Colonic mucosa (tissue), 4 donors: Measurements from ENCODE around the gene TMOD4. TPM values are rescaled to one million over a fixed set of nuclear protein-coding genes. Genes with fewer than 3 reads are reported as not detected.

ENCODE experiments used
- DNase-seq: peaks from one replicate; pipeline ENCODE4 v3.0.0-alpha.2; 2020
- H3K27ac ChIP-seq: fragments of 200-600 bp; one replicate; pipeline ENCODE4 v1.8.0; 2021
- H3K27me3 ChIP-seq: fragments of 200-600 bp; one replicate; pipeline ENCODE4 v1.8.0; 2021
- H3K36me3 ChIP-seq: fragments of 200-600 bp; one replicate; pipeline ENCODE4 v1.8.0; 2021
- H3K4me1 ChIP-seq: fragments of 200-600 bp; one replicate; pipeline ENCODE4 v1.8.0; 2021; ENCODE audit warnings: mild to moderate bottlenecking
- H3K4me3 ChIP-seq: fragments of 200-600 bp; one replicate; pipeline ENCODE4 v1.8.0; 2021
- H3K9ac ChIP-seq, 2 donors: one replicate each; pipeline ENCODE4 v1.7.0; 2013; ENCODE audit warnings: control low read depth in 2 of 2, low read depth in 2 of 2, low read length in 2 of 2
- H3K9me3 ChIP-seq: fragments of 200-600 bp; one replicate; pipeline ENCODE4 v1.8.0; 2021
- intact Hi-C: fragments of 100-400 bp; cut with DNase I; formaldehyde crosslinking; loops from one replicate; pipeline ENCODE4 v1.14.1; 2022
- total RNA-seq, 2 donors: library from RNA; stranded (reverse); fragmentation: NEBNext Ultra II Directional in 1 of 2; extraction: Animal tissue kit (Norgen Biotek cat#: 25700) in 1 of 2; gene quantifications; one replicate each; pipeline ENCODE4 v1.2.1, GENCODE V29; 2021
- TF ChIP-seq, protein P1 (sequence below): fragments of 200-600 bp; IDR thresholded peaks from one replicate; pipeline ENCODE4 v1.8.0; 2022; ENCODE audit warnings: antibody characterized with exemption, mild to moderate bottlenecking
- donor health status: healthy.
- donor health status: DM: no; HTN: no; CAD: no.
- donor health status: DM: no; HTN: no; CAD: no.

The TMOD4 gene
- total RNA-seq, 2 donors from 2014 or later: 0.67 TPM; not detected in 1

DNA sequence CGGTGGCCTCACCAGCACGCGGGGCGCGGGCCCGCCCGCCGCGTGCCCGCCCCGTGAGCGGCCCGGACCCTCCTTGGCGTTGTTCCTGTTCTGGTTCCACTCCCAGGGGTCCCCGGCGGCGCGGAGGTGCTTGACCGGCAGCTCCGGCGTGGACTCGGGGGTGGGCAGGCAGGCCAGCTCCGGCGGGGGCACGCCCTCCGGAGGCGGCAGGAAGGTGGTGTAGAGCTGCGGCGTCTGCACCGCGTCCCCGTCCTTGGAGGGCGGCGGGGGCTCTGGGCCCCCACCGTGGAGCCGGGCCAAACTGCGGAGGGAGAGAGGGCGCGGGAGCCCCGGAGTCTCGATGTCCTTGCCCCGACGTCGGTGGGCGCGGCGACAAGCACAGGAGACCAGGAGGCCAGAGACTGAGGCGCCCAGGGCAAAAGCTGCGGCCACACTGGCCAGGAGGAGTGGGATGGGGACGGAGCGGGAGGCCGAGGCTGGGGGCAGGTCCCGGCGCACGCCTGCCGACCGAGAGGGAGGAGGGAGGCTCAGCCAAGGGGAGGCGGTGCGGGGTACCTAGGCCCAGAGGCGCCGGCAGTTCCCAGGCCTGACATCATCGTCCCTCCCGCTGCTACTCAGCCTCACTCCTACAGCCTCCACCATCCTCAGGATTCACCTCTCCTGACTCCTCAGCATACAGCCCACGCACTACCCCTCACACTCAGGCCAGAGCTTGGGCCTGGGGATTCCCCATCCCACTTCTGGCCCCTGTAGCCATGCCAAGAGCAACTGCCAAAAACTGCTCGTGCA lies 42.6 kb downstream of the TMOD4 start:
- Histone ChIP-seq H3K4me1 (no peaks in the 10 kb centered on the region), H3K27ac (no peak overlapping the region), H3K27me3 (peaks cover 8% of the 10 kb centered on the region), H3K4me3 (peak overlapping the region; percentile 27), H3K9me3 (no peaks in the 10 kb centered on the region), H3K36me3 (no peaks in the 10 kb centered on the region), H3K9ac (no peak overlapping the region)
- intact Hi-C loops: no loop called here
- DNase-seq: no peak
- TF ChIP-seq, protein P1, sequence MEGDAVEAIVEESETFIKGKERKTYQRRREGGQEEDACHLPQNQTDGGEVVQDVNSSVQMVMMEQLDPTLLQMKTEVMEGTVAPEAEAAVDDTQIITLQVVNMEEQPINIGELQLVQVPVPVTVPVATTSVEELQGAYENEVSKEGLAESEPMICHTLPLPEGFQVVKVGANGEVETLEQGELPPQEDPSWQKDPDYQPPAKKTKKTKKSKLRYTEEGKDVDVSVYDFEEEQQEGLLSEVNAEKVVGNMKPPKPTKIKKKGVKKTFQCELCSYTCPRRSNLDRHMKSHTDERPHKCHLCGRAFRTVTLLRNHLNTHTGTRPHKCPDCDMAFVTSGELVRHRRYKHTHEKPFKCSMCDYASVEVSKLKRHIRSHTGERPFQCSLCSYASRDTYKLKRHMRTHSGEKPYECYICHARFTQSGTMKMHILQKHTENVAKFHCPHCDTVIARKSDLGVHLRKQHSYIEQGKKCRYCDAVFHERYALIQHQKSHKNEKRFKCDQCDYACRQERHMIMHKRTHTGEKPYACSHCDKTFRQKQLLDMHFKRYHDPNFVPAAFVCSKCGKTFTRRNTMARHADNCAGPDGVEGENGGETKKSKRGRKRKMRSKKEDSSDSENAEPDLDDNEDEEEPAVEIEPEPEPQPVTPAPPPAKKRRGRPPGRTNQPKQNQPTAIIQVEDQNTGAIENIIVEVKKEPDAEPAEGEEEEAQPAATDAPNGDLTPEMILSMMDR: no peak

DNA sequence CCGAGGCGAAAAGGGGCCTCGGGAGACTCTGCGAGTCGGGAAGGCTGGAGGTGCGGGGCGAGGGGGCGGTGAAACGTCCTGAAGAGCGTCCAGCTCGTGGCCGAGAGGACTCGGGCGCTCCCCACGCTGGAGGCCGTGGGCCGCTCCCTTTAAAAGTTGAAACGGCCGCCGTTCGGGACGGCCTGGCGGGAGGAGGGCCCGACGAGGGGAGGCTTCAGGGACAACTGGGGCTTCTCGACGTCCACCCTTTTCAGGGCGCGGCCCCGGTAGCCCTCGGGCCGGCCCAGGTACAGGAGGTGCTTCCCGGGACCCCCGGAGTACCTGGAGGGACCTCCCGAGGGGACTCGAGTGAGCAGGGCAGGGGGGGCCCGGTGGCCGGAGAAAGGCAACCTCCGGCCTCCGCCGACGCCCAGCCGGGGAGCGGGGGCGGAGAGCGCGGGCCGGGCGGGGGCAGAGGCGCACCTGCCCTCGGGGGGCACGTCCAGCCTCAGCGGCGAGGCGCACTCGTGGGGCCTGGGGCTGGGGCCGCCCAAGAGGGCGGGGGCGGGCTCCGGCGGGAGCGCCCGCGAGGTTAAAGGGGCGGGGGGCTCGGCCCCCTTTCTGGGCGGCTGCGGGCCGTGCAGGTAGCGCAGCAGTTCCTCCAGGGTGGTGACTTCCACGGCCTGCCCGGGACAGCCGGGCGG lies 43.3 kb downstream of the TMOD4 start:
- Histone ChIP-seq H3K9me3 (no peaks in the 10 kb centered on the region), H3K4me1 (no peaks in the 10 kb centered on the region), H3K36me3 (no peaks in the 10 kb centered on the region), H3K4me3 (peak overlapping the region; percentile 27), H3K27me3 (peaks cover 8% of the 10 kb centered on the region), H3K27ac (no peak overlapping the region), H3K9ac (no peak overlapping the region)
- DNase-seq: no peak
- intact Hi-C loops: no loop called here
- TF ChIP-seq, protein P1: no peak

DNA sequence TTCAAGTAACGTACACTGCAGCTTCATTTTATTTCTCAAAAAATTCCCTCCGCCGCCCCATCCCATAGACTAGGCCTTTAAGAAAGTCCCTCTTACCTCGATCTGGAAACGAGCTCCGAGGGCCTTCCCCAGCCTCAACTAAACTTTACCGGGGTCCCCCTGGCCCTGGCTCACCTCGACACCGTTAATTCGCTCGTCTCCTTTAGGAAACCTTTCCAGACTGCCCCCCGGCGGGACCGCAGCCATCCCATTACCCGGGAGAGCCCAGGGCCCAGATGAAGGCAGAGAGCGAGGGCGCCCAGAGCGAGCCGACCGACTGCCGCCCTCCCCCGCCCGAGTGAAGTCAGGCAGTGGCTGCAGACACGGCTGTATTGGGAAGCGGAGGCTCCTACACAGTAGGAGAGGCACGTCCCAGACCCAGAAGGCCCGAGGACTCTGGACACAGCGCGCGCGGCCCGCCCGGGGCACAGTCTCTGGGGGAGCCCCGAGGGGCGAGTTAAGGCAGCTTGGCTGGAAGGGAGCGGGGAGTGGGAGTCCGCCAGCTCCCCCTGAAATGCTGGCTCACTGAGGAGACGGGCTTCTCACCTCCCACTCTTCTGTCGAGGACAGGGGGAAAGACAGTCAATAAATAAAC lies 44.0 kb downstream of the TMOD4 start:
- peak overlapping the region; percentile 50 to 51 for H3K9ac ChIP-seq
- peak; percentile 38 for DNase-seq
- H3K9me3 ChIP-seq: no peaks in the 10 kb centered on the region
- TF ChIP-seq, protein P1: no peak
- peak overlapping the region; percentile 27 for H3K4me3 ChIP-seq
- no peak overlapping the region for H3K27ac ChIP-seq
- no peaks in the 10 kb centered on the region for H3K4me1 ChIP-seq
- H3K27me3 ChIP-seq: peaks cover 8% of the 10 kb centered on the region
- intact Hi-C loops: no loop called here
- no peaks in the 10 kb centered on the region for H3K36me3 ChIP-seq

DNA sequence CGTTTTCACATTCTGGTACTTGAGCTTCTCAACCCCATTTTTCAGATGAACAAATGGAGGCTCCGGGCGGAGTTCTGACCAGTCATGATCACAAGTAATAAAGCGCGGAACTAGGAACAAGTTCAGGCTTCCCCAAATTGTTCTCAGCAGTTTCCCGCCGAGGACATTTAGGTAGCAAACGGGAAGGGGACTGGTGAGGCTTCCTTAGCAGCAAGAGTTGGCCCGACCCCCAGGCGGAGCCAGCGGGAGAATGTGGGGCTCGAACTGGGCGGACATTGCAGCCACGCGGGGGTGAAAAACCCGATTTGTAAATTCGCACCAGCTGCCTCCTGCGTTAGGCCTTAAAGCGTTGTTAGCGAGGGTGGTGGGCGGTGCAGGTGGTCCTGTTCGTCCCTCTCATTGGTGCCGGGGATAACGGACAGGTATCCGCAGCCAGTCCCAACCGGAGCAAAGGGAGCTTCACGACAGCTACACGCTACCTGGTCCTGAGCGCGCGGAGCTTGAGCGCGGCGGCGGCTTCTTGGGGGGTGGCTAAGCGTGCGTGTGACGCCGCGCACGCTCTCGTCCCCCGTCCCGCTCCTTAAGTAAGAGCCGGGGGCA lies 44.7 kb downstream of the TMOD4 start:
- Histone ChIP-seq H3K27ac (no peak overlapping the region), H3K27me3 (peaks cover 8% of the 10 kb centered on the region), H3K9me3 (no peaks in the 10 kb centered on the region), H3K4me3 (peak overlapping the region; percentile 27), H3K9ac (peak overlapping the region in 1 of 2 donors; percentile 51), H3K36me3 (no peaks in the 10 kb centered on the region), H3K4me1 (no peaks in the 10 kb centered on the region)
- intact Hi-C loops: no loop called here
- TF ChIP-seq, protein P1: no peak
- peak; percentile 86 for DNase-seq

DNA sequence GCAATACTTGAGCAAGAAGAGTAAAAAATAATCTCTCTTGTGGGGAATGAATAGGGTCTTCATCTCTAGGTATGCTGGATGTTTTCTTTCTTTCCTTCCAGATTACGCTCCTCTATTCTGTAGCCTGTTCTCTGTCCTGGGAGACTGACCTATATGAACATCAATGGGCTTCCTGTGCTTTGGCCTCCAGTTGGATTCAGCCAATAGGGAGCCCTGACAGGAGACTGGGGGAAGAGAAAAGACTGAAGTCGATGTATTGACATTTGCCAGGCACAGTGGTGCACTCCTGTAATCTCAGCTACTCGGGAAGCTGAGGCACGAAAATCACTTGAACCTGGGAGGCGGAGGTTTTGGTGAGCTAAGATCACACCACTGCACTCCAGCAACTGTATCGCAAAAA lies 47.0 kb downstream of the TMOD4 start:
- no peak for DNase-seq
- Histone ChIP-seq H3K27ac (no peak overlapping the region), H3K9ac (no peak overlapping the region), H3K27me3 (peaks cover 8% of the 10 kb centered on the region), H3K36me3 (no peaks in the 10 kb centered on the region), H3K9me3 (no peaks in the 10 kb centered on the region), H3K4me1 (no peaks in the 10 kb centered on the region), H3K4me3 (no peak overlapping the region)
- TF ChIP-seq, protein P1: no peak
- intact Hi-C loops: no loop called here
